Ascending aorta (tissue), 2 donors: ENCODE results near the gene DHRS1. TPM values are rescaled to one million over a fixed set of nuclear protein-coding genes. Genes with fewer than 3 reads are reported as not detected.

Experiments
- DNase-seq, 2 donors: peaks; one replicate each; pipeline ENCODE4 v3.0.0-alpha.2; 2019; ENCODE audit warnings: low spot score in 2 of 2
- H3K27ac ChIP-seq, 2 donors: fragments of 200-600 bp; sonication (generic); one replicate each; pipeline ENCODE4 v1.5.1; 2016 to 2017; ENCODE audit warnings: mild to moderate bottlenecking in 1 of 2
- H3K27me3 ChIP-seq: fragments of 200-600 bp; sonication (generic); one replicate; pipeline ENCODE4 v1.5.1; 2017
- H3K36me3 ChIP-seq, 2 donors: fragments of 200-600 bp; sonication (generic); one replicate each; pipeline ENCODE4 v1.5.1; 2016
- H3K4me1 ChIP-seq, 2 donors: fragments of 200-600 bp; sonication (generic); one replicate each; pipeline ENCODE4 v1.5.1; 2016 to 2017; ENCODE audit warnings: mild to moderate bottlenecking in 1 of 2
- H3K4me3 ChIP-seq, 2 donors: fragments of 200-600 bp; sonication (generic); one replicate each; pipeline ENCODE4 v1.5.1; 2016 to 2017; ENCODE audit warnings: mild to moderate bottlenecking in 1 of 2
- H3K9me3 ChIP-seq, 2 donors: fragments of 200-600 bp; sonication (generic); one replicate each; pipeline ENCODE4 v1.5.1; 2016
- intact Hi-C: fragments of 100-400 bp; cut with DNase I; formaldehyde crosslinking; loops from one replicate; pipeline ENCODE4 v1.15.1; 2023
- total RNA-seq: library from RNA; depleted of rRNA; stranded (reverse); fragments of >200 nt; gene quantifications from one replicate; pipeline ENCODE4 v1.1.0, GENCODE V29; 2016
- TF ChIP-seq, protein P1 (sequence below), 3 experiments: fragments of 200-600 bp in 2 of 3; fragments of 450-650 bp in 1 of 3; sonication (generic) in 2 of 3; IDR thresholded peaks; one replicate each; pipeline ENCODE4 v1.5.1; 2016 to 2019; ENCODE audit warnings: antibody characterized with exemption in 3 of 3, mild to moderate bottlenecking in 1 of 3, moderate library complexity in 1 of 3

DHRS1 gene
- total RNA-seq, 1 donor from 2014 or later, result 100 TPM

DNA sequence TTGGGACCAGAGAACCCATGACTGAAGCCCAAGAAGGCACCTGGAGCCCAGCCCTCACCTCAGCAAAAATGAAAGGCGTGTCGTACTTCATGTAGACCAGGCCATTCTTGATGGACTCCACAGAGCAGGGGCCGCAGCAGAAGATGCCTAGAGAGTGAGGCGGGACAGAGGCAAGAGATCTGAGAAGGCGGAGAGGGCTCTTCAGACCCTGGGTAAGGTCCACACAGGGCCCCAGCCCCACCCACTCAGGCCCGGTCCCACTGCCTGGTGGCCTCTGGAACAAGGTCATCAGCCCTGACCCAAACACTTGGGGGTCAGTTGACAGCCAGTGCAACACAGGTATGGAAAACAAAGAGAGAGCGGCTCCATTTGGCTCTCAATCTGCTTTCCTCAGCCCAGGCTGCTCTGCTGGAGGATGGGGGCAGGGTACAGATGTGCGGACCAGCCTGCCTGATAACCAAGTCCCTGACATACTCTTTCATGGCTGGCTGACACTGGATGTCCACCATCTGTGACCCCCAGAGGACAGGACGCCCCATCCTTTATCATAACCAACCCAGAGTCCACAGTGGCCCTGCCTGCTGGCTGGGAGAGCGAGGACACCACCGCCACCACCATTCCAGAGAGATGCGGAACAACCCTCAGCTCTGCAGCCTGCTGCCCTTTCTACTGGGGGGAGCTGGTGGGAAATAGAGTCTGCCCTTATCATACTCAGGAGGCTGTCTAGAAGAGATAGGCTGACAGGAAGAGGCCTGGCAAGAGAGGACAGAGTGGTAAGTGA, 43.5 kb downstream of the DHRS1 start:
- H3K27me3 ChIP-seq, result no peaks in the 10 kb centered on the region
- no peak overlapping the region for H3K27ac ChIP-seq
- intact Hi-C loops, result no loop called here
- H3K9me3 ChIP-seq, result no peaks in the 10 kb centered on the region
- DNase-seq, result no peak
- TF ChIP-seq, protein P1, sequence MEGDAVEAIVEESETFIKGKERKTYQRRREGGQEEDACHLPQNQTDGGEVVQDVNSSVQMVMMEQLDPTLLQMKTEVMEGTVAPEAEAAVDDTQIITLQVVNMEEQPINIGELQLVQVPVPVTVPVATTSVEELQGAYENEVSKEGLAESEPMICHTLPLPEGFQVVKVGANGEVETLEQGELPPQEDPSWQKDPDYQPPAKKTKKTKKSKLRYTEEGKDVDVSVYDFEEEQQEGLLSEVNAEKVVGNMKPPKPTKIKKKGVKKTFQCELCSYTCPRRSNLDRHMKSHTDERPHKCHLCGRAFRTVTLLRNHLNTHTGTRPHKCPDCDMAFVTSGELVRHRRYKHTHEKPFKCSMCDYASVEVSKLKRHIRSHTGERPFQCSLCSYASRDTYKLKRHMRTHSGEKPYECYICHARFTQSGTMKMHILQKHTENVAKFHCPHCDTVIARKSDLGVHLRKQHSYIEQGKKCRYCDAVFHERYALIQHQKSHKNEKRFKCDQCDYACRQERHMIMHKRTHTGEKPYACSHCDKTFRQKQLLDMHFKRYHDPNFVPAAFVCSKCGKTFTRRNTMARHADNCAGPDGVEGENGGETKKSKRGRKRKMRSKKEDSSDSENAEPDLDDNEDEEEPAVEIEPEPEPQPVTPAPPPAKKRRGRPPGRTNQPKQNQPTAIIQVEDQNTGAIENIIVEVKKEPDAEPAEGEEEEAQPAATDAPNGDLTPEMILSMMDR (IDR thresholded peaks at IDR 0.05), result no peak
- H3K4me3 ChIP-seq, result no peak overlapping the region
- no peaks in the 10 kb centered on the region for H3K4me1 ChIP-seq
- H3K36me3 ChIP-seq, result no peaks in the 10 kb centered on the region

DNA sequence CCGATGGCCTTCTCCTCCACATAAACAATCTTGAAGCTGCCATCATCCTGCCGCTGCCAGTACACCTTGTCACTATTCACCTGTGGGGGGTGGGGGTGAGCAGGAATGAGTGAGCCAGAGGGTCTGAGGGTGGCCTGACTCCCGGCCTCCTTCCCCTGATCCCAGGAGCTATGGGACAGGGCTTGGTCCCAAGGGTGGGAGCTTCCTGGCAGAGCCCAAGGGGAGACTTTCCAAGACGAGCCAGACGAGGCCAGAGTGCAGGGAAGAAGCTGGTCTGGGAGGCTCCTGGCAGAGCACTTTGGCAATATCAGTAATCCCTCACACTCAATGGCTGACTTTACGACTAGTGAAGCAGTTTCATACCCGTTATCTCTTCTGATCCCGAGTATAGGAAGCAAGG, 44.1 kb downstream of the DHRS1 start:
- Histone ChIP-seq H3K27me3 (no peaks in the 10 kb centered on the region), H3K4me1 (no peaks in the 10 kb centered on the region), H3K27ac (no peak overlapping the region), H3K4me3 (no peak overlapping the region), H3K9me3 (no peaks in the 10 kb centered on the region), H3K36me3 (no peaks in the 10 kb centered on the region)
- intact Hi-C loops, result no loop called here
- TF ChIP-seq, protein P1 (IDR thresholded peaks at IDR 0.05), result no peak
- DNase-seq, result no peak

DNA sequence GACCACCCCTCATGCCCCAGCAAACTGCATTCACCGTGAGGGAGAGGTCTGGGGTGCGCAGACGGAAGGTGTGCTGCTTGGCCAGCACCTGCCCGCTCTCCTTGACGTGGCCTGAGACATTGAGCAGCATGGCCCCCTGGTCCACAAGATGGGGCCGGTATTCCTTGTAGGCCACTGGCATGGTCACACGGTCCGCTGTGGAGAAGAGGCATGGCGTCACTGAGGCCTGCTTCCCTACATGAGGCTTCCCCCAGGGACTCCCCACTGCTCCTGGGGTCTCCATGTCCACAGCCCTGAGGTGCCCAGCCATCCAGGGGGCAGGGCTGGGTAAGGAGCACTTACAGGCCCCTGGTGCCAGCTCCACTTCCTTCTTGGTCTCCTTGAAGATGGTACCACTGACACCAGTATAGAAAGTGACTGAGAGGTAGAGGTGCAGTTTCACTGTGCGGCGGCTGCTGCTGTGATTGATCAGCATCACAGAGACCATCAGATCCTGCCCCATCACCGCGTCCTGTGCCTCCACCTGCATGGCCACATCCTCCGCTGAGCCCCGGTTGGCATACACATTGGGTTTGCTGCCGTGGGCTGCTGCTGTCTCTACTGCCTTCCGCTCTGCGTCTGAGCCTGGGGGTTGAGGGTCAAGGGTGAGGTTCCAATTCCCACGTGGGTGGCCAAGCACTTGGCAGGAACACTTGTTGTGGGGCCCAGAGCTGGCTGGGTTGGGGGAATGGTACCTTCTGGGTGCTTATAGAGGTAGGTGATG, 44.8 kb downstream of the DHRS1 start:
- H3K9me3 ChIP-seq, result no peaks in the 10 kb centered on the region
- H3K4me1 ChIP-seq, result no peaks in the 10 kb centered on the region
- DNase-seq, result no peak
- no peak overlapping the region for H3K4me3 ChIP-seq
- H3K27me3 ChIP-seq, result no peaks in the 10 kb centered on the region
- H3K27ac ChIP-seq, result no peak overlapping the region
- intact Hi-C loops, result no loop called here
- TF ChIP-seq, protein P1 (IDR thresholded peaks at IDR 0.05), result no peak
- no peaks in the 10 kb centered on the region for H3K36me3 ChIP-seq

DNA sequence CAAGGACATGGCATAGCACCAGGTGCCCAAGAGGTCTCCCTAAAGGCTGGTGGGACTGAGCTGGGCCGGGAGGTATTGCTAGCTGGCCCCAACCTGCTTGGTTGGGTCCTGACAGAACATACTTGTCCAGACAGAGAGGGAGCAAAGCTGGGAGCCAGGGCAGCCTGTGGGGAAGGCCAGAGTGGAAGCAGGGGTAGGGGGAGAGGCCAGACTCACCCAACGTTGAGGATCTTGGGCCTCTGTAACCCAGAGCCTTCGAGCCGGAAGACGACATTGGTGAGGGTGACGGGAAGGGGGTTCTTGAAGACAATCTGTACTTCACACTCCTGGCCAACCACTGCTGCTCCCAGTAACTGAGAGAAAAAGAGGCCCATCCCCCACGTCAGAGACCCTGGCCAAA, 45.6 kb downstream of the DHRS1 start:
- H3K36me3 ChIP-seq, result no peaks in the 10 kb centered on the region

DNA sequence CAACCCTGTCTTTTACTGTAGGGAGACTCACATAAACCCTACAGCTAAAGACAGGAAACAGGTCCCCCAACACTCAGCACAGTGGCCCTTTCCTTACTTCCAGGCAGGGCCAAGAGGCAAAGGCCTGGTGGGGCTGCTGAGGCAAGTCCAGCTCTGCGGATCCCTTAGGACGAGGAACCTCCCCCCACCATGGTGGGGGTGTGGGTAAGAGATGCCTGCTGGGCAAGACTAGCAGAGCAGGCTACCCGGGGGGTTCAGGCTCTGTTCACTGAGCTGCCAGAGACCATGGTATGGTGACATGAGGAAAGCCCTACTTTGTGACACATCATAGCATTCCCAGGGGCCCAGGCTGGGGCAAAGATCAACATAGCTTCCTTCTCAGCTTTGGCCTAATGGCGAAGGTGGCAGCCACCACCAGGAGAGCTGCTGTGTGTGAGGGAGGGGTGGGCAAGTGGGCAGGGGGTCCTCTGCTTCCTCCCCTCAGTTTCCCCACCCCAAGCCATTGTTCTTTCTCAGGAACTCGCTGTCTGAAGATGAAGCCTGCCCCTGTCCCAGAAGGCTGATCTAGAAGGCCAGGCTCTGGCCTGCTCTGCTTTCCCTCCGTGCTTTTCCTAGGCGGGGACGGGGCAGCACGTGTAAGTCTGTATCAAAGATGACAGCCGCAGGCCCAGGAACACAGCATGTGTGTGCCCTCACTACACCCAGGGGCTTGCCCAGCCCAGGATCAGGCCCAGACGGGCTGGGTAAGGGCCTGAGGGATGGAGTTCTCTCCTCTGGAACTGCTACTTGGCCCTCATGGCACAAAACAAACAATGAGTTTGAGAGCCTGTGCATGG, 47.1 kb downstream of the DHRS1 start:
- Histone ChIP-seq H3K4me3 (no peak overlapping the region), H3K27me3 (no peaks in the 10 kb centered on the region), H3K36me3 (no peaks in the 10 kb centered on the region), H3K27ac (no peak overlapping the region), H3K9me3 (no peaks in the 10 kb centered on the region), H3K4me1 (no peaks in the 10 kb centered on the region)
- TF ChIP-seq, protein P1 (IDR thresholded peaks at IDR 0.05), result no peak
- intact Hi-C loops, result no loop called here
- DNase-seq, result no peak

More for the DNA sequence above, 45.6 kb downstream of the DHRS1 start:
- no peak overlapping the region for H3K27ac ChIP-seq
- H3K27me3 ChIP-seq, result no peaks in the 10 kb centered on the region
- H3K4me3 ChIP-seq, result no peak overlapping the region
- DNase-seq, result no peak
- TF ChIP-seq, protein P1 (IDR thresholded peaks at IDR 0.05), result no peak
- H3K4me1 ChIP-seq, result no peaks in the 10 kb centered on the region
- intact Hi-C loops, result no loop called here
- H3K9me3 ChIP-seq, result no peaks in the 10 kb centered on the region
